Thyroid gland (tissue), 4 donors: ENCODE data around the gene PDZD7.

Experiments used
- CTCF ChIP-seq, 6 experiments: fragments of 200-600 bp in 3 of 6; fragments of 450-650 bp in 3 of 6; sonication (generic) in 3 of 6; IDR thresholded peaks; one replicate each; pipeline ENCODE4 v1.5.1; 2016 to 2019; ENCODE audit warnings: antibody characterized with exemption in 6 of 6, mild to moderate bottlenecking in 2 of 6, inconsistent platforms in 1 of 6, moderate library complexity in 1 of 6
- POLR2A ChIP-seq, 2 donors: fragments of 450-650 bp; IDR thresholded peaks; one replicate each; pipeline ENCODE4 v1.6.1; 2017; ENCODE audit warnings: antibody characterized with exemption in 2 of 2, mild to moderate bottlenecking in 2 of 2, moderate library complexity in 1 of 2

- TF ChIP-seq CTCF (IDR thresholded peaks at IDR 0.05) (no peak), POLR2A (IDR thresholded peaks at IDR 0.05) (no peak)
These were observed 70.7 kb downstream of the PDZD7 start for GRCh38 chr10:100960251-100960650.
